Right lung (tissue), 5 donors: ENCODE results near the gene UGT1A9. TPM values are rescaled to one million over a fixed set of nuclear protein-coding genes. Genes with fewer than 3 reads are reported as not detected.
"Not testable (repeated sequence)": the region's sequence is repeated elsewhere in the genome, so short reads cannot be mapped to it uniquely, and the experiment has no call there.

Source experiments
- DNase-seq, 2 donors: peaks; one replicate each; pipeline ENCODE4 v3.0.0-alpha.2; 2013
- polyA plus RNA-seq, 5 donors: library from polyadenylated mRNA; unstranded; fragments of 120-200 nt; gene quantifications; one replicate each; pipeline versions ENCODE4 v1.2.1 to v1.2.3, GENCODE V29; 2013; ENCODE audit warnings: inconsistent platforms in 1 of 5, low replicate concordance in 1 of 5; ENCODE audit not compliant: insufficient read length in 5 of 5, insufficient read depth in 1 of 5

The UGT1A9 gene
- polyA plus RNA-seq, 5 donors: not detected

- DNase-seq: no peak
Measured at GRCh38 chr2:233680361-233681045, 8.8 kb downstream of the UGT1A9 start.

DNA sequence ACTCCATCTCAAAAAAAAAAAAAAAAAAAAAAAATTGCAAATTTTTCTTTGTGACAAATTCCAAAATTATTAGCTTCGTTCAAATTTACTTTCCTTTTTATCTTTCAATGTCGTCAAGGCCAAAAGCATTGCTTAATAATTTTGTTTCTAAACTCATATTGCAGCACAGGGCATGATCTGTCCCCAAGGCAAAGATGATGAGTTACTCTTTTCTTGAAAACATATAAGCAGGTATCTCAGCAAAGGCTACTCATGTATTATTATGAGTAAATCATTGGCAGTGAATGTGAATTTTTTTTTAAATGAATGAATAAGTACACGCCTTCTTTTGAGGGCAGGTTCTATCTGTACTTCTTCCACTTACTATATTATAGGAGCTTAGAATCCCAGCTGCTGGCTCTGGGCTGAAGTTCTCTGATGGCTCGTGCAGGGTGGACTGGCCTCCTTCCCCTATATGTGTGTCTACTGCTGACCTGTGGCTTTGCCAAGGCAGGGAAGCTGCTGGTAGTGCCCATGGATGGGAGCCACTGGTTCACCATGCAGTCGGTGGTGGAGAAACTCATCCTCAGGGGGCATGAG, 9.9 kb downstream of the UGT1A9 start, which contains the start of gene UGT1A7:
Gene UGT1A7, plus strand, starts transcription at position 381 of the 579 bp plus-strand sequence. Its CDS starts 37 bp downstream, at position 418.
- DNase-seq: no peak

GRCh38 chr2:233684640-233685039, 12.9 kb downstream of the UGT1A9 start:
- DNase-seq: no peak

- DNase-seq: no peak
Measured at GRCh38 chr2:233686928-233687327, 15.2 kb downstream of the UGT1A9 start.

DNA sequence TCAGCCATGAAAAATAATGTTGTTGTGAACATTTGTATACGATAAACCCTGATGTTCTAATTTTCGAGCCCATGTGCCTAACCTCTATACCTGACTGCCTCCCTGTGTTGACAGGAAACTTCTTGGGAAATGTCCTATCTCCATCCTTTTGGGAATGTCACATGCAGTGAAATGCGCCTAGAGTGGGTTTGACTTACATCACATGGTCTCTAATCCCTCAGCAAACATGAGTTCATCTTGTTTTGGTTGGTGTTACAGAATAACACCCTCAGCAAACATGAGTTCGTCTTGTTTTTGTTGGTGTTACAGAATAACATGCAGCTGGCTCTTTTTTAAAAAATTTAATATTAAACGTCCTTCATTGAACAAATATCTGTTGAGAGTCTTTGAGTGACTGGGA, 16.6 kb downstream of the UGT1A9 start:
- DNase-seq: no peak

- DNase-seq: no peak
Measured at GRCh38 chr2:233689031-233689430, 17.3 kb downstream of the UGT1A9 start.

DNA sequence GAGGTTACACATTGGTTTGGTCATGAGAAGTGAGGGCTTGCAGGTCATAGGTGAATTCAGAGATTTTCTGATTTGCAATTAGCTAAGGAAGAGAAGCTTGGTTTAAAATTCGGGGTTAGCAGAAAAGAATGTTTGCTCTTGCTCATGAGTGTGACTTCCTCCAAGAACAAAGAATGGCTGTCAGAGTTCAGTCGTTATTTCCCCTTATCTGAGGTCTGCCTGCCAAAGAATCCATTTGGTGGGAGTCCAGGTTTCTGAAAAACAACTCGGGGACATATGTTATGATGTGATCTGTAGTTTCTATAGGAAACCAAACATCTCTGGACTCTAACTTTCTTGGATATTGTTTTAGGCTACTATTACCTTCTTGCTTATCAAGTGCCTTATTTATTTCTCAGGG, 17.8 kb downstream of the UGT1A9 start:
- peak; percentile 7 to 26 for DNase-seq

DNA sequence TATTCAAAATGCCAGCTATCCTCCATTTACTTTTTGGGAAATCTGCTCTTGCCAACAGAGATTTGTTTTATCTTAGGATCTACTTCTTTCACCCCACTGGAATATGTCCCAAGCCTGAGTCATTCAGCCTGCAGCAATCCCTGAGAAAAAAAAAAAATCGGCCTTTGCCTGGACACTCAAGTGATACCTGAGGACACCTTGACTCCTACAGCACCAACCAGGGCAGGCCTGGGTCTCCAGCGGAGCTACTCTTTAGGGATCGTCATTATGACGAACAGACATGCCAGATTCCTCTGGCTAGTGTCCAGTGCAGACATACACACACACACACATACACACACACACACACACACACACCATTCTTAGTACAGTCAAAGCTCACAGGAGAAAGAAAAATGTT, 18.7 kb downstream of the UGT1A9 start:
- no peak for DNase-seq

GRCh38 chr2:233691443-233692433, 20.0 kb downstream of the UGT1A9 start:
- DNase-seq: no peak

GRCh38 chr2:233692648-233693047, 20.9 kb downstream of the UGT1A9 start, which contains the start of gene UGT1A6:
TSS of gene UGT1A6 (plus strand) at chr2:233692890. CDS start at chr2:233693005, 115 bp downstream.
- no peak for DNase-seq

- no peak for DNase-seq
Measured at GRCh38 chr2:233693963-233694362, 22.3 kb downstream of the UGT1A9 start.

GRCh38 chr2:233698740-233699139, 27.0 kb downstream of the UGT1A9 start:
- DNase-seq: no peak

DNA sequence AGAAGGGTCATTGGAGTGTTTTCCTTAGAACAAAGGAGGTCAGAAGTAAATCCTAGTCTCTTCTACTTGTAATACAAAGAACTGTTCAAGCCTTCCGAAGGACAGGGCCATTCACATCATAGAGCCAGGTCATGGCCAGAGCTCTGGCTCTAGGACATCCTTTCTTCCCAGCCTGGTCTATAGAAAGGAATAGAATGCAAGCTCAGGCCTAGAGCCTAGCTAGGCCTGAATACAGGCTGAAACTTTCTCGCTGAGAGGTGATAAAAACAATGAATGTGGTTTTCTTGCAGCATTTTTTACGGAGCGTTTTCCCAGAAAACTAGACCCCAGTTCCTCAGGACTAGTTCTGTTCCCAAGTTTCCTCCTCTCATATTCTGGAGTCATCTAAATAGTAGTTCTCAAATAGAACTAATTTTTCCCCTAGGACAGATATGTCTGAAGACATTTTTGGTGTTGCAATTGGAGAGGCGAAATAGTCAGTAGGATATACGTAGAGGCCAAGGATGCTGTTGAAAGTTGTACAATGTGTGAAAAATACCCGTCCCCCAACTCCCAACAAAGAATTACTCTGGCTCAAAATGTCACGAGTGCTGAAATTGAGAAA, 27.8 kb downstream of the UGT1A9 start:
- no peak for DNase-seq

DNA sequence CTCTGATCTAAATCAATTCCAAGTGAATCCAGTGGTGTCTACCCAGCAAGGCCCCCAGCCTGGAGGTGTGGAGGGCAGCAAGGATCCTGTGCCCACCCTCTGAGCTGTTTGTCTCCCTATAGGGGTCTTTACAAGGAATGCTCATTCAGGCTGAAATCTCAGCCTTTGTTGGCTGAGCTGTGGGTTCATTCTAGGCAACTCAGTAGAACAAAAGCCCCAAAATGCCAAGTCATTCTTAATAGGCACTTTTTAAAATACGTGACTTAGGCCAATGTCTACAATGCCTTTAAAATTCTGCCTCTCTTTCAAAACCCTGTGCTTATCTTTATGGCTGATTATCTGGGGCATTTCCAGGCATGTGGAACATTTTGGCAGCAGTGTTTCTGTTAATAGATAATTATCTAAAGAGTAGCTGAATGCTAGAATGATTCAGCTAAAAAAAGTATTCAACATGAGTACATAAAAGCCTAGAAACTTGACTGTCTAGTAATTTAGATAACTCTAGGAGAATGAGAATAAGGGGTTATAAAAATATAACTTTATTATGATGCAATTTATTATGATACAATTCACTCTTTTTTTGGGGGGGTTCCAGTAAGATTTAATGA, 28.4 kb downstream of the UGT1A9 start:
- peak; percentile 28 to 40 for DNase-seq

DNA sequence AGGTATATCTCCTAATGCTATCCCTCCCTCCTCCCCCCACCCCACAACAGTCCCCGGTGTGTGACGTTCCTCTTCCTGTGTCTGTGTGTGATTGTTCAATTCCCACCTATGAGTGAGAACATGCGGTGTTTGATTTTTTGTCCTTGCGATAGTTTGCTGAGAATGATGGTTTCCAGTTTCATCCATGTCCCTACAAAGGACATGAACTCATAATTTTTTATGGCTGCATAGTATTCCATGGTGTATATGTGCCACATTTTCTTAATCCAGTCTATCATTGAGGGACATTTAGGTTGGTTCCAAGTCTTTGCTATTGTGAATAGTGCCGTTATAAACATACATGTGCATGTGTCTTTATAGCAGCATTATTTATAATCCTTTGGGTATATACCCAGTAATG, 29.1 kb downstream of the UGT1A9 start:
- DNase-seq: not testable (repeated sequence)

DNA sequence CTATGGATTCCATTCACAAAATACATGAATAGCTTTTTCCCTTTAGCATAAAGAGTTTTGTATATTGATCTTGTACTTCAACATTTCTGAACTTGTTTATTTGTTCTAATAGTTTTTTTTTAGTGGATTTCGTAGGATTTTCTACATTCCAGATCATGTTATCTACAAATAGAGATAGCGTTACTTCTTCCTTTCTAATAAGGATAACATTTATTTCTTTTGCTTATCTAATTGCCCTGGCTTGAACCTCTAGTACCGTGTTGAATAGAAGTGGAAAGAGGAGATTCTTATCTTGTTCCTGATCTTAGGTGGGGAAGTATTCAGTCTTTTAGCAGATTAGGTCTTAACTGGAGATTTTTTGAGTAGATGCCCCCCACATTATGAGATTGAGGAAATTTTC, 30.5 kb downstream of the UGT1A9 start:
- DNase-seq: no peak

DNA sequence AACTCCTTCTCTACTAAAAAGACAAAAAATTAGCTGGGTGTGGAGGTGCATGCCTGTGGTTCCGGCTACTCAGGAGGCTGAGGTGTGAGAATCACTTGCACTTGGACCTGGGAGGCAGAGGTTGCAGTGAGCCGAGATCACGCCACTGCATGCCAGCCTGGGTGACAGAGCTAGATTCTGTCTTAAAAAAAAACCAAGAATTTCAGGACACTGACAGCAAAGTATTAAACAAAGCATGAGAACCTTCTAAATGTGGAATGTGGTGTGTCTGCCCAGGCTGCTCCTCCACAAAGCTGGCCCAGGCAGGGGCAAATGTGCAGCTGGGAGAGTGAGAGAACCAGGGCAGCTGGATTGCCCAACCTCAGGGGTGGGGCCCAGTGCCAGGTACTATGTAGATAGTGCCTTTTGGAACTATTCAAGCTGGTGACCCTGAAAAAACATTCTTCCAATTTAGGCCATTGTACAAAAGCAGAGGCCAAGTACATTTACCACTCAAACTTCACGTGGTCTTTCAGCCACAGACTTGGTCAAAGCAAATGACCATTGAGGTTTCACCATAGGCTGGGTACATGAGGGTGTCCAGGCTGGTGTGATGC, 34.3 kb downstream of the UGT1A9 start:
- DNase-seq: no peak

DNA sequence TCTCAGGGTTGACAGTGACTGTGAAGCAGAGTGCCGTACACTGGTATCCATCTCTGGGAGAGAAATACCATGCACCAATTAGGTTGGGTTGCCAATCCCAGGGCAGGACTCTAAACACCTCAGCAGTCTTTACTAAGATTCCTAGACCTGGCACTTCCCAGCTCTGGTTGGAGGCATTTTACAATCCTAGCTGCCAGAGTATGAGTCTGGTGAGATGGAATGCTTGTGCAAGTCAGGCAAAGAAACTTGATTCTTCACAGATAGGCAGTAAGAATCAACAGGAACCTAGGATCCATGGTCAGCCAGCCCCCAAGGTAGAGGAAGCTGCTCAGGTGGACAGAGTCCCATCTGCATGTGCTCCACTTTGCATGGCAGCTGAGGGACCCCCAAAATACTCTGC, 35.0 kb downstream of the UGT1A9 start:
- no peak for DNase-seq

DNA sequence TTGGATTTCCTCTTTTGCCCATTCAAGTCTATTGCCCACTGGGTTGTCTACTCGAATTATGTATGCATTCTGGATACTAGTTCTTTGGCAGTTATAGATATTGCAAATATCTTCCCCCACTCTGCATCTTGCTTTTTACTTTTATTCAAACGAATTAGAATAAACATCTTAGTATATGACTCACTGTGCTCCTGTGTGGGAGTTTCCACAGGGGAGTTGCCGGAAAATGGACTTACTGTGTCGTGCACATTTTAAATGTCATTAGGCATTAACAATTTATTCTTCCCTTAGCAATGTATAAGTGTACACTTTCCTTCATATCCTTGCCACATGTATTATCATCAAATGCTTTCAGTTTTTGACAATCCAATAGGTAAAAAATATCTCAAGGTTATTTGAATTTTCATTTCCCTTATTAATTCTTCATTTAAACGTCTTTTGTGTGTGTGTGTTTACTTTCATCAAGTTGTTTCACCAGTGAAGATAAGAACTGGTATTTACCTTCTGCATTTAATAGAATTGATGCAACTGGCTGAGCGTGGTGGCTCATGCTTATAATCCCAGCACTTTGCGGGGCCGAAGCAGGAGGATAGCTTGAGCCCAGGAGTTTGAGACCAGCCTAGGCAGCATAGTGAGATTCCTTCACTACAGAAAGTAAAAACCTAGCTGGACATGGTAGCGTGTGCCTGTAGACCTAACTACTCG, 36.4 kb downstream of the UGT1A9 start:
- no peak for DNase-seq

DNA sequence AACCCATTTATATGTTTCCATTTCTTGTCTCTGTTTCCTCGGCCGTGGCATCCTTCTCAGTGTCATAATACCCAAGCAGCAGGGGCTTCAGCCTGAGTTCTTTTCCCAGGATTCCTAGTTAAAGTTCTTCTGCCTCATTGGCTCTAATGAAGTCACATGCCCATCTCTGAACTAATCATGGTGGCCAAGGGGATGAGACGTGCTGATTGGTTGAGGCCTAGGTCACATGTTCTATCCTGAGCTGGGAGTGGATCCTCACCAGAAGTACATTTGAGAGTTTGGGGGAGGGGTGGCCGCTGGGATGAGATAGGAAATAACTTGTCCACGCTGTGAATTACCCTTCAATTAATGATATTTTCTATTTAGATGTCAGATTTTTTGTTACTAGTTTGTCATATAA, 37.2 kb downstream of the UGT1A9 start:
- no peak for DNase-seq
